Vagina (tissue), 2 donors: ENCODE results near the gene ZFAND2A.

Experiments used
- POLR2A ChIP-seq, 2 donors: fragments of 450-650 bp; IDR thresholded peaks; one replicate each; pipeline ENCODE4 v1.6.1; 2017; ENCODE audit warnings: antibody characterized with exemption in 2 of 2, mild to moderate bottlenecking in 2 of 2, moderate library complexity in 2 of 2
- TF ChIP-seq, protein P1 (sequence below), 3 experiments: fragments of 450-650 bp in 2 of 3; fragments of 200-600 bp in 1 of 3; sonication (generic) in 1 of 3; IDR thresholded peaks; one replicate each; pipeline ENCODE4 v1.5.1; 2017 to 2019; ENCODE audit warnings: antibody characterized with exemption in 3 of 3, mild to moderate bottlenecking in 2 of 3, moderate library complexity in 2 of 3

DNA sequence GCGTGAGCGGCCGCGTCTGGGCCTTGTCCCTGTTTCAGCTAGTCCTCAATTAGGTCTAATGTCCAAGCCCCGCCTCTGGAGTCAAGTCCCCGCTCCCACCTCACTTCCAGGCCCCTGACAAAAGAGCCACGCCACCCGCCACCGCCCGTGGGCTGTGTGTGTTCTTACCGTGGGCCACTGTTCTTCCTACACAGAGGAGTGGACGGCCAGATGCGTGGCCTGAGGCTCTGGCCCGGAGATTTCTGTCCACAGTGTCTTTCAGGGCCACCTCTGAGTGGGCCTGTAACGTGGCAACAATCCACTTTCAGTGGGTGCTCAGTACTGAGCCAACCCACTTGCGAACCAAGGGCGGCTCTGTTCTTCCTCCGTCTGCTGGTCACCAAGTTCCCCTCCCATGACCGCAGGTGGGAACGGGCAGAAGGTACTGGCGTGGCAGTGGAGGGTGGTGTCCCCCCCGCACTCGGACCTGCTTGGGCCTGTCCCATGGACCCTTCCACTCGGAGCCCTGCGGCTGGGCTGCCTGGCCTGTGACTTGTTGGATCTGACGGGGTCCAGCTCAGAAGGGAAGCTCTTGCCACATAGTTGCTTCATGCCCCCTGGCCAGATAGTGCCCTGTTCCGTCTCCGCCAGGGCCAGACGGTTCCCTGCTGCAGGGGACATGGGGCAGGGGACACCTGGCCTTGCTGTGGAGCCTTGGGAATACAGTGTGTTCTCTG is 15.0 kb upstream of the ZFAND2A start:
- TF ChIP-seq POLR2A (IDR thresholded peaks at IDR 0.05), result no peak
- TF ChIP-seq, protein P1, sequence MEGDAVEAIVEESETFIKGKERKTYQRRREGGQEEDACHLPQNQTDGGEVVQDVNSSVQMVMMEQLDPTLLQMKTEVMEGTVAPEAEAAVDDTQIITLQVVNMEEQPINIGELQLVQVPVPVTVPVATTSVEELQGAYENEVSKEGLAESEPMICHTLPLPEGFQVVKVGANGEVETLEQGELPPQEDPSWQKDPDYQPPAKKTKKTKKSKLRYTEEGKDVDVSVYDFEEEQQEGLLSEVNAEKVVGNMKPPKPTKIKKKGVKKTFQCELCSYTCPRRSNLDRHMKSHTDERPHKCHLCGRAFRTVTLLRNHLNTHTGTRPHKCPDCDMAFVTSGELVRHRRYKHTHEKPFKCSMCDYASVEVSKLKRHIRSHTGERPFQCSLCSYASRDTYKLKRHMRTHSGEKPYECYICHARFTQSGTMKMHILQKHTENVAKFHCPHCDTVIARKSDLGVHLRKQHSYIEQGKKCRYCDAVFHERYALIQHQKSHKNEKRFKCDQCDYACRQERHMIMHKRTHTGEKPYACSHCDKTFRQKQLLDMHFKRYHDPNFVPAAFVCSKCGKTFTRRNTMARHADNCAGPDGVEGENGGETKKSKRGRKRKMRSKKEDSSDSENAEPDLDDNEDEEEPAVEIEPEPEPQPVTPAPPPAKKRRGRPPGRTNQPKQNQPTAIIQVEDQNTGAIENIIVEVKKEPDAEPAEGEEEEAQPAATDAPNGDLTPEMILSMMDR (IDR thresholded peaks at IDR 0.05), result no peak
